ES-I3 (cell line): ENCODE results near the gene HCFC1.

ENCODE experiments used
- H3K36me3 ChIP-seq: 2 replicates; pipeline ENCODE4 v1.6.1; 2013; ENCODE audit warnings: mild to moderate bottlenecking, low read length, control low read depth, moderate library complexity; ENCODE audit not compliant: insufficient read depth
- H3K4me1 ChIP-seq: 2 replicates; pipeline ENCODE4 v1.6.1; 2013; ENCODE audit warnings: mild to moderate bottlenecking, control low read depth, low read length; ENCODE audit not compliant: insufficient read depth
- H3K9ac ChIP-seq: 2 replicates; pipeline ENCODE4 v1.6.1; 2013; ENCODE audit warnings: low read depth, mild to moderate bottlenecking, low read length, moderate library complexity
- H3K9me3 ChIP-seq: 2 replicates; pipeline ENCODE4 v1.6.1; 2013; ENCODE audit warnings: mild to moderate bottlenecking, low read length, moderate library complexity; ENCODE audit not compliant: control insufficient read depth, insufficient read depth

Gene HCFC1

GRCh38 chrX:153952373-153953026 lies 19.1 kb downstream of the HCFC1 start:
- H3K4me1 ChIP-seq = peaks cover 13% of the 10 kb centered on the region; the same call in 1 of the 2 replicates
- H3K9ac ChIP-seq = no peak overlapping the region

GRCh38 chrX:153951683-153952372 lies 19.8 kb downstream of the HCFC1 start:
- H3K36me3 ChIP-seq = peaks cover 6% of the 10 kb centered on the region; the same call in 1 of the 2 replicates
- H3K9me3 ChIP-seq = no peaks in the 10 kb centered on the region
- H3K4me1 ChIP-seq = peaks cover 14% of the 10 kb centered on the region; the same call in 1 of the 2 replicates
- H3K9ac ChIP-seq = no peak overlapping the region

More at GRCh38 chrX:153952373-153953026, 19.1 kb downstream of the HCFC1 start:
- Histone ChIP-seq H3K9me3 (no peaks in the 10 kb centered on the region), H3K36me3 (peaks cover 6% of the 10 kb centered on the region; the same call in 1 of the 2 replicates)

- Histone ChIP-seq H3K4me1 (peaks cover 14% of the 10 kb centered on the region; the same call in 1 of the 2 replicates), H3K9ac (no peak overlapping the region), H3K9me3 (no peaks in the 10 kb centered on the region), H3K36me3 (peaks cover 6% of the 10 kb centered on the region; the same call in 1 of the 2 replicates)
These were observed 21.5 kb downstream of the HCFC1 start for GRCh38 chrX:153950127-153950526.

GRCh38 chrX:153948847-153949805 lies 22.5 kb downstream of the HCFC1 start:
- no peak overlapping the region; the same call in 1 of the 2 replicates for H3K9ac ChIP-seq
- H3K4me1 ChIP-seq = peaks cover 14% of the 10 kb centered on the region; the same call in 1 of the 2 replicates
- H3K36me3 ChIP-seq = peaks cover 6% of the 10 kb centered on the region; the same call in 1 of the 2 replicates
- no peaks in the 10 kb centered on the region for H3K9me3 ChIP-seq

- H3K4me1 ChIP-seq = peaks cover 20% of the 10 kb centered on the region; the same call in 1 of the 2 replicates
- peak overlapping the region; percentile 1; the same call in 1 of the 2 replicates for H3K9ac ChIP-seq
- H3K36me3 ChIP-seq = 0 out of 2 replicates have a peak, but pooled peaks cover 6% of the 10 kb centered on the region
- H3K9me3 ChIP-seq = no peaks in the 10 kb centered on the region
These were observed 23.6 kb downstream of the HCFC1 start for GRCh38 chrX:153948002-153948466.

GRCh38 chrX:153947009-153947769 lies 24.4 kb downstream of the HCFC1 start:
- H3K4me1 ChIP-seq = peaks cover 20% of the 10 kb centered on the region; the same call in 1 of the 2 replicates
- no peaks in the 10 kb centered on the region for H3K9me3 ChIP-seq
- no peak overlapping the region for H3K9ac ChIP-seq
- 0 out of 2 replicates have a peak, but pooled peaks cover 6% of the 10 kb centered on the region for H3K36me3 ChIP-seq

GRCh38 chrX:153945956-153946943 lies 25.4 kb downstream of the HCFC1 start:
- Histone ChIP-seq H3K9me3 (no peaks in the 10 kb centered on the region), H3K36me3 (0 out of 2 replicates have a peak, but pooled peaks cover 2% of the 10 kb centered on the region), H3K4me1 (peaks cover 27% of the 10 kb centered on the region; the same call in 1 of the 2 replicates), H3K9ac (no peak overlapping the region)

GRCh38 chrX:153944800-153945150 lies 26.8 kb downstream of the HCFC1 start:
- H3K4me1 ChIP-seq = peaks cover 31% of the 10 kb centered on the region
- H3K36me3 ChIP-seq = no peaks in the 10 kb centered on the region
- peak overlapping the region; percentile 60; the same call in 1 of the 2 replicates for H3K9ac ChIP-seq
- no peaks in the 10 kb centered on the region for H3K9me3 ChIP-seq

GRCh38 chrX:153944140-153944799 lies 27.3 kb downstream of the HCFC1 start, which contains the start of gene RENBP:
Gene RENBP, minus strand, starts transcription at chrX:153944643. Its CDS starts 33 bp downstream, at chrX:153944610.
- peaks cover 31% of the 10 kb centered on the region for H3K4me1 ChIP-seq
- peak within 1 kb of the TSS; percentile 60 for H3K9ac ChIP-seq
- H3K36me3 ChIP-seq = no peaks in the 10 kb centered on the region
- no peaks in the 10 kb centered on the region for H3K9me3 ChIP-seq

- Histone ChIP-seq H3K4me1 (peaks cover 17% of the 10 kb centered on the region), H3K9ac (peak overlapping the region; percentile 29), H3K36me3 (no peaks in the 10 kb centered on the region), H3K9me3 (no peaks in the 10 kb centered on the region)
These were observed 30.0 kb downstream of the HCFC1 start for GRCh38 chrX:153941336-153942252.

- H3K9ac ChIP-seq = no peak overlapping the region
These were observed 32.0 kb downstream of the HCFC1 start for GRCh38 chrX:153939573-153939972.

More at GRCh38 chrX:153939573-153939972, 32.0 kb downstream of the HCFC1 start:
- H3K4me1 ChIP-seq = peaks cover 17% of the 10 kb centered on the region
- H3K9me3 ChIP-seq = no peaks in the 10 kb centered on the region
- H3K36me3 ChIP-seq = no peaks in the 10 kb centered on the region
